SK-N-MC (cell line): ENCODE data around the gene MTSS2.

ENCODE experiments used
- EZH2 ChIP-seq: fragments of 200-600 bp; sonication (generic); IDR thresholded peaks from one replicate; pipeline ENCODE4 v1.6.1; 2017; ENCODE audit warnings: antibody characterized with exemption
- FOXP2 ChIP-seq: optimal IDR thresholded peaks from 2 replicates; pipeline ENCODE3; 2011; ENCODE audit warnings: mild to moderate bottlenecking, moderate library complexity; ENCODE audit not compliant: insufficient read depth; ENCODE audit errors: extremely low read length, control extremely low read depth
- POLR2AphosphoS5 ChIP-seq: IDR thresholded peaks from 2 replicates; pipeline ENCODE4 v1.6.1; 2012; ENCODE audit warnings: mild to moderate bottlenecking, low read depth, low read length, borderline replicate concordance

- no peak for TF ChIP-seq POLR2AphosphoS5
- TF ChIP-seq EZH2: no peak
- TF ChIP-seq FOXP2: no peak
Measured at GRCh38 chr16:70689970-70690891, 4.4 kb upstream of the MTSS2 start.
